Measurements from ENCODE around the gene GTF3C5. TPM values are rescaled to one million over a fixed set of nuclear protein-coding genes. Genes with fewer than 3 reads are reported as not detected.
"Not testable (repeated sequence)": the region's sequence is repeated elsewhere in the genome, so short reads cannot be mapped to it uniquely, and the experiment has no call there.

GTF3C5 gene
- total RNA-seq, 1 donor from 2014 or later: 95.2 TPM

GRCh38 chr9:133088756-133089155, 58.0 kb downstream of the GTF3C5 start:
- Mint-ChIP-seq H3K36me3 (ENCODE audit: unreplicated experiment) (no peaks in the 10 kb centered on the region), H3K27ac (ENCODE audit: unreplicated experiment) (no peak overlapping the region), H3K9me3 (ENCODE audit: unreplicated experiment) (peaks cover 11% of the 10 kb centered on the region), H3K4me1 (ENCODE audit: low read depth, unreplicated experiment) (peaks cover 21% of the 10 kb centered on the region), H3K27me3 (ENCODE audit: unreplicated experiment) (peaks cover 15% of the 10 kb centered on the region), H3K4me3 (ENCODE audit: unreplicated experiment) (no peak overlapping the region)
- TF ChIP-seq CTCF (IDR thresholded peaks at IDR 0.05; ENCODE audit: partially characterized antibody, unreplicated experiment): no peak
- DNase-seq: no peak

GRCh38 chr9:133089271-133089671, 58.5 kb downstream of the GTF3C5 start:
- DNase-seq: no peak
- no peak for TF ChIP-seq CTCF (IDR thresholded peaks at IDR 0.05; ENCODE audit: partially characterized antibody, unreplicated experiment)

GRCh38 chr9:133090187-133090586, 59.4 kb downstream of the GTF3C5 start:
- peak; percentile 70 for DNase-seq
- peak overlapping the region; percentile 91 for H3K27ac Mint-ChIP-seq (ENCODE audit: unreplicated experiment)
- H3K4me3 Mint-ChIP-seq (ENCODE audit: unreplicated experiment): peak overlapping the region; percentile 55
- no peak for TF ChIP-seq CTCF (IDR thresholded peaks at IDR 0.05; ENCODE audit: partially characterized antibody, unreplicated experiment)
- H3K9me3 Mint-ChIP-seq (ENCODE audit: unreplicated experiment): peaks cover 13% of the 10 kb centered on the region
- H3K27me3 Mint-ChIP-seq (ENCODE audit: unreplicated experiment): peaks cover 15% of the 10 kb centered on the region
- H3K4me1 Mint-ChIP-seq (ENCODE audit: low read depth, unreplicated experiment): peaks cover 21% of the 10 kb centered on the region
- H3K36me3 Mint-ChIP-seq (ENCODE audit: unreplicated experiment): peaks cover 4% of the 10 kb centered on the region

More at GRCh38 chr9:133089271-133089671, 58.5 kb downstream of the GTF3C5 start:
- H3K36me3 Mint-ChIP-seq (ENCODE audit: unreplicated experiment): no peaks in the 10 kb centered on the region
- peaks cover 11% of the 10 kb centered on the region for H3K9me3 Mint-ChIP-seq (ENCODE audit: unreplicated experiment)
- H3K4me1 Mint-ChIP-seq (ENCODE audit: low read depth, unreplicated experiment): peaks cover 21% of the 10 kb centered on the region
- H3K27me3 Mint-ChIP-seq (ENCODE audit: unreplicated experiment): peaks cover 15% of the 10 kb centered on the region
- H3K27ac Mint-ChIP-seq (ENCODE audit: unreplicated experiment): peak overlapping the region; percentile 91
- H3K4me3 Mint-ChIP-seq (ENCODE audit: unreplicated experiment): no peak overlapping the region

GRCh38 chr9:133090752-133091385, 60.1 kb downstream of the GTF3C5 start:
- DNase-seq: no peak
- peaks cover 15% of the 10 kb centered on the region for H3K27me3 Mint-ChIP-seq (ENCODE audit: unreplicated experiment)
- peaks cover 15% of the 10 kb centered on the region for H3K9me3 Mint-ChIP-seq (ENCODE audit: unreplicated experiment)
- peaks cover 10% of the 10 kb centered on the region for H3K36me3 Mint-ChIP-seq (ENCODE audit: unreplicated experiment)
- no peak for TF ChIP-seq CTCF (IDR thresholded peaks at IDR 0.05; ENCODE audit: partially characterized antibody, unreplicated experiment)
- peak overlapping the region; percentile 55 for H3K4me3 Mint-ChIP-seq (ENCODE audit: unreplicated experiment)
- H3K27ac Mint-ChIP-seq (ENCODE audit: unreplicated experiment): peak overlapping the region; percentile 91
- H3K4me1 Mint-ChIP-seq (ENCODE audit: low read depth, unreplicated experiment): peaks cover 21% of the 10 kb centered on the region

GRCh38 chr9:133094351-133094750, 63.6 kb downstream of the GTF3C5 start:
- Mint-ChIP-seq H3K9me3 (ENCODE audit: unreplicated experiment) (peaks cover 32% of the 10 kb centered on the region), H3K27me3 (ENCODE audit: unreplicated experiment) (peaks cover 20% of the 10 kb centered on the region), H3K36me3 (ENCODE audit: unreplicated experiment) (peaks cover 41% of the 10 kb centered on the region), H3K4me1 (ENCODE audit: low read depth, unreplicated experiment) (peaks cover 16% of the 10 kb centered on the region)
- DNase-seq; H3K4me3 Mint-ChIP-seq (ENCODE audit: unreplicated experiment); H3K27ac Mint-ChIP-seq (ENCODE audit: unreplicated experiment): not testable (repeated sequence)

All from glutamatergic neuron (in vitro differentiated cells).